GM18870 (cell line): ENCODE data around the gene POLDIP2.

ENCODE experiments used
- ATAC-seq: cut with Tn5 transposase; IDR thresholded peaks from one replicate; pipeline ENCODE4 v1.9.1; 2021; ENCODE audit warnings: moderate library complexity; ENCODE audit not compliant: unreplicated experiment

POLDIP2 gene

GRCh38 chr17:28357061-28357900 is at the start of gene POLDIP2:
TSS of gene POLDIP2 (minus strand) at chr17:28357527. CDS start at chr17:28357448, 79 bp downstream.
- peak; percentile 80 for ATAC-seq

GRCh38 chr17:28406473-28406814 is 49.1 kb upstream of the POLDIP2 start:
- no peak for ATAC-seq

- ATAC-seq: no peak
Measured at GRCh38 chr17:28405632-28406472, 48.5 kb upstream of the POLDIP2 start, which contains the start of gene SLC46A1. TSS of gene SLC46A1 (minus strand) at chr17:28406212. CDS start at chr17:28406114, 98 bp downstream.

- no peak for ATAC-seq
Measured at GRCh38 chr17:28404812-28405570, 47.7 kb upstream of the POLDIP2 start.

GRCh38 chr17:28404461-28404811 is 47.1 kb upstream of the POLDIP2 start:
- ATAC-seq: no peak

GRCh38 chr17:28404007-28404406 is 46.7 kb upstream of the POLDIP2 start:
- no peak for ATAC-seq

- ATAC-seq: no peak
Measured at GRCh38 chr17:28402844-28403243, 45.5 kb upstream of the POLDIP2 start.

- ATAC-seq: no peak
Measured at GRCh38 chr17:28402224-28402630, 44.9 kb upstream of the POLDIP2 start.

GRCh38 chr17:28399808-28400207 is 42.5 kb upstream of the POLDIP2 start:
- no peak for ATAC-seq

- ATAC-seq: no peak
Measured at GRCh38 chr17:28398280-28398981, 41.1 kb upstream of the POLDIP2 start.

GRCh38 chr17:28397687-28398279 is 40.5 kb upstream of the POLDIP2 start:
- no peak for ATAC-seq

- no peak for ATAC-seq
Measured at GRCh38 chr17:28397275-28397674, 39.9 kb upstream of the POLDIP2 start.

- no peak for ATAC-seq
Measured at GRCh38 chr17:28396635-28397239, 39.4 kb upstream of the POLDIP2 start.

GRCh38 chr17:28395968-28396367 is 38.6 kb upstream of the POLDIP2 start:
- no peak for ATAC-seq

- no peak for ATAC-seq
Measured at GRCh38 chr17:28395426-28395825, 38.1 kb upstream of the POLDIP2 start.

- no peak for ATAC-seq
Measured at GRCh38 chr17:28394337-28395116, 37.2 kb upstream of the POLDIP2 start.

GRCh38 chr17:28392491-28392890 is 35.2 kb upstream of the POLDIP2 start:
- no peak for ATAC-seq

GRCh38 chr17:28391401-28391800 is 34.1 kb upstream of the POLDIP2 start:
- ATAC-seq: no peak

- ATAC-seq: no peak
Measured at GRCh38 chr17:28390984-28391383, 33.7 kb upstream of the POLDIP2 start.
